Ishikawa (cell line): Measurements from ENCODE around the gene MYH9.

ENCODE experiments used
- EGR1 ChIP-seq: IDR thresholded peaks from 2 replicates; pipeline ENCODE4 v1.6.1; 2012
- EP300 ChIP-seq: IDR thresholded peaks from 2 replicates; pipeline ENCODE4 v1.6.1; 2012; ENCODE audit warnings: borderline replicate concordance
- NFIC ChIP-seq: IDR thresholded peaks from 2 replicates; pipeline ENCODE4 v1.6.1; 2012
- REST ChIP-seq: IDR thresholded peaks from 2 replicates; pipeline ENCODE4 v1.6.1; 2012; ENCODE audit warnings: low read depth, mild to moderate bottlenecking
- TAF1 ChIP-seq: IDR thresholded peaks from 2 replicates; pipeline ENCODE4 v1.6.1; 2012; ENCODE audit warnings: low read depth, mild to moderate bottlenecking
- USF1 ChIP-seq: IDR thresholded peaks from 2 replicates; pipeline ENCODE4 v1.6.1; 2012

- TF ChIP-seq NFIC = no peak
- TF ChIP-seq TAF1 = no peak
- no peak for TF ChIP-seq REST
- TF ChIP-seq EP300 = no peak
- TF ChIP-seq USF1 = no peak
- no peak for TF ChIP-seq EGR1
Measured at GRCh38 chr22:36239150-36239400, 148.7 kb downstream of the MYH9 start.
